ENCODE results near the gene CANT1.

GRCh38 chr17:79051306-79051705 lies 41.7 kb upstream of the CANT1 start:
- TF ChIP-seq EZH2 (IDR thresholded peaks at IDR 0.05; ENCODE audit: low read depth) (no peak), CTCF (conservative IDR thresholded peaks at IDR 0.05) (no peak)

Measured in PC-9 (cell line).